HepG2 (cell line): ENCODE results near the gene ACBD6. TPM values are rescaled to one million over a fixed set of nuclear protein-coding genes. Genes with fewer than 3 reads are reported as not detected.

Experiments
- ATAC-seq: fragments of 200-7000 bp; cut with Tn5 transposase; 3 replicates; pipeline ENCODE4 v1.9.1; 2020; ENCODE audit warnings: mild to moderate bottlenecking, moderate library complexity
- BruUV-seq: library from RNA; stranded (reverse); fragments of 400-500 nt; replicated peaks from 2 replicates; lab custom pipeline; 2021; lab: Mats Ljungman, UMichigan
- CTCF ChIA-PET: fragments of 300-600 bp; formaldehyde crosslinking; extraction: SDS; loops from one replicate; lab custom pipeline; 2021; ENCODE audit warnings: low total read pairs, inconsistent platforms, low intra/inter-chr PET ratio; lab: Yijun Ruan, JAX
- POLR2A ChIA-PET: fragments of 350-600 bp; sonication (Branson Sonifier 250); formaldehyde crosslinking; loops from one replicate; lab custom pipeline; 2020; ENCODE audit warnings: antibody characterized with exemption, inconsistent platforms; lab: Yijun Ruan, JAX
- DNase-seq: peaks from one replicate; pipeline ENCODE4 v3.0.0-alpha.2; 2015; ENCODE audit warnings: low spot score
- FAIRE-seq: peaks from 3 replicates; lab custom pipeline; 2011; peaks lifted over from hg19 to GRCh38; lab: Jason Lieb, UNC
- H2AFZ ChIP-seq: one replicate; pipeline ENCODE4 v1.6.1; 2011; ENCODE audit warnings: low read length, inconsistent platforms
- H3K27ac ChIP-seq: fragments of 300-600 bp; 3 replicates; pipeline ENCODE4 v1.8.0; 2011; ENCODE audit warnings: mixed run types, mild to moderate bottlenecking, mixed read lengths, low read length, inconsistent platforms; ENCODE audit not compliant: insufficient read depth; ENCODE audit errors: extremely low read length
- H3K27me3 ChIP-seq, 2 experiments: fragments of 200-600 bp in 1 of 2; 2 replicates in 1 of 2; 3 replicates in 1 of 2; pipeline versions ENCODE4 v1.6.0 to v1.8.0; 2011; ENCODE audit warnings: low read length in 2 of 2, mild to moderate bottlenecking in 2 of 2, moderate library complexity in 2 of 2, inconsistent platforms in 1 of 2; ENCODE audit not compliant: insufficient read depth in 2 of 2, control insufficient read depth in 1 of 2
- H3K36me3 ChIP-seq, 2 experiments: fragments of 200-600 bp in 1 of 2; replicated peaks in 1 of 2; 2 replicates in 1 of 2; 3 replicates in 1 of 2; pipeline versions ENCODE4 v1.5.1 to v1.8.0; 2011; ENCODE audit warnings: low read length in 2 of 2, inconsistent platforms in 1 of 2; ENCODE audit not compliant: insufficient read depth in 2 of 2, control insufficient read depth in 1 of 2
- H3K4me1 ChIP-seq: 2 replicates; pipeline ENCODE4 v1.5.1; 2012; ENCODE audit warnings: low read length, inconsistent platforms; ENCODE audit not compliant: insufficient read depth
- H3K4me2 ChIP-seq: 2 replicates; pipeline ENCODE4 v1.6.0; 2011; ENCODE audit warnings: low read depth, low read length, inconsistent platforms
- H3K4me3 ChIP-seq, 3 experiments: fragments of 200-600 bp in 1 of 3; sonication (generic), shearing (Covaris generic) in 1 of 3; replicated peaks in 1 of 3; 2 replicates each; pipeline ENCODE4 v1.5.1; 2011 to 2016; ENCODE audit warnings: low read length in 3 of 3, inconsistent platforms in 2 of 3, low read depth in 2 of 3, mild to moderate bottlenecking in 2 of 3, control low read depth in 1 of 3, mixed read lengths in 1 of 3; ENCODE audit not compliant: insufficient read depth in 1 of 3
- H3K79me2 ChIP-seq: one replicate; pipeline ENCODE4 v1.6.1; 2011; ENCODE audit warnings: low read length, inconsistent platforms; ENCODE audit not compliant: insufficient read depth
- H3K9ac ChIP-seq: 2 replicates; pipeline ENCODE4 v1.6.0; 2011; ENCODE audit warnings: mild to moderate bottlenecking, low read depth, low read length, inconsistent platforms; ENCODE audit not compliant: insufficient read depth
- H3K9me3 ChIP-seq: 2 replicates; pipeline ENCODE4 v1.5.1; 2012; ENCODE audit warnings: mild to moderate bottlenecking, low read length
- H4K20me1 ChIP-seq: 2 replicates; pipeline ENCODE4 v1.6.0; 2011; ENCODE audit warnings: inconsistent platforms, mild to moderate bottlenecking, low read length, moderate library complexity; ENCODE audit not compliant: insufficient read depth
- ZNF563 ChIP-seq: sonication (generic); formaldehyde crosslinking; IDR thresholded peaks from 2 replicates; pipeline ENCODE4 v1.8.0; 2022; ENCODE audit warnings: mild to moderate bottlenecking, moderate library complexity, missing genetic modification reagents
- ZNF614 ChIP-seq: IDR thresholded peaks from 2 replicates; pipeline ENCODE4 v1.6.1; 2018; ENCODE audit warnings: missing biosample characterization, missing genetic modification reagents, inconsistent platforms, borderline replicate concordance
- WGBS: methylation state at CpG from one replicate; pipeline ENCODE4 v1.1.6; 2017; ENCODE audit warnings: low lambda C conversion rate; 5-methylcytosine and 5-hydroxymethylcytosine counted together
- in situ Hi-C: cut with HindIII; loops from 2 replicates; pipeline ENCODE4 v1.10.0; 2017; ENCODE audit warnings: low pct_unique_long_range_greater_than_20kb; ENCODE audit not compliant: extremely low pct_ligation_motif_present
- intact Hi-C: fragments of 100-400 bp; cut with micrococcal nuclease; formaldehyde crosslinking; loops from one replicate; pipeline ENCODE4 v1.10.0; 2022; ENCODE audit not compliant: unreplicated experiment
- polyA plus RNA-seq, 8 experiments: library from polyadenylated mRNA; depleted of rRNA in 3 of 8; stranded (reverse) in 7 of 8; unstranded in 1 of 8; fragments of >200 nt; fragmentation: Illumina TruSeq in 4 of 8; extraction: Trizol in 4 of 8; gene quantifications; 2 replicates each; pipeline versions ENCODE4 v1.2.1 to v1.2.3, GENCODE V29; 2011 to 2016; ENCODE audit warnings: low read depth in 4 of 8, missing spikeins in 1 of 8, mixed read lengths in 1 of 8; ENCODE audit not compliant: insufficient read depth in 1 of 8
- total RNA-seq, 5 experiments: library from RNA; depleted of rRNA; stranded (reverse); fragments of >200 nt; fragmentation: Illumina TruSeq; extraction: Trizol; gene quantifications; 2 replicates each; pipeline ENCODE4 v1.2.3, GENCODE V29; 2016; ENCODE audit warnings: low read depth in 1 of 5
- TF ChIP-seq, protein P1 (sequence below): sonication (generic); formaldehyde crosslinking; IDR thresholded peaks from 2 replicates; pipeline ENCODE4 v1.5.0; 2020; ENCODE audit warnings: missing genetic modification reagents
- TF ChIP-seq, protein P2 (sequence below): IDR thresholded peaks from 2 replicates; pipeline ENCODE4 v1.6.1; 2016; ENCODE audit warnings: control low read depth

ACBD6 gene
- total and polyA plus RNA-seq, 2 of the 13 experiments (the other 11 are each of a cell fraction or from before 2014, with no cell fraction given), result 33.5 to 47.2 TPM

DNA sequence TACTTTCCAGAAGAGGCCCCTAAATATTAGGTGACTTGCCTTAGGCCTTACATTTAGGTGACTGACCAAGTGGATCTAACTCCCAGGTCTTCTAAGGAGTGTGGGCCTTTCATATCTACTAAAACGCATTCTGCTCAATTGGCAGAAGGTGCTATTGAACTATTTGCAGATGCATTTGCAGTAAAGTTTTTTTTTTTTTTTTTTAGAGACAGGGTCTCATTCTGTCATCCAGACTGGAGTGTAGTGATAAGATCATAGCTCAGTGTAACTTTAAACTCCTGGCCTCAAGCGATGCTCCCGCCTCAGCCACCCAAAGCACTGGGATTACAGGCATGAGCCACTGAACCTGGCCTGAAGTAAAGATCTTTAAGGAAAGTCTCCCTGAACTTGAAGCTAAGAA, 13.0 kb upstream of the ACBD6 start:
- Histone ChIP-seq H3K9ac (no peak overlapping the region), H3K36me3 (no peaks in the 10 kb centered on the region), H2AFZ (no peak overlapping the region), H3K4me3 (no peak overlapping the region), H3K27ac (no peak overlapping the region), H3K4me1 (peaks cover 17% of the 10 kb centered on the region), H3K27me3 (no peaks in the 10 kb centered on the region), H3K9me3 (no peaks in the 10 kb centered on the region), H3K79me2 (no peaks in the 10 kb centered on the region), H4K20me1 (no peaks in the 10 kb centered on the region), H3K4me2 (peak overlapping the region; percentile 51)
- in situ Hi-C loops, result loop anchor here (5.0 to 25.0 kb wide), 2 partner anchors 347 to 622 kb away; no protein-coding TSS in a partner anchor
- POLR2A ChIA-PET, result interaction anchor here (1.0 to 1.5 kb wide), 3 partner anchors 11 to 348 kb away, joined by 3 to 14 read pairs (median 4); partner anchors contain the start of gene ACBD6
- ATAC-seq (no peak), FAIRE-seq (no peak), DNase-seq (no peak)
- CTCF ChIA-PET, result interaction anchor here (1.2 to 2.3 kb wide), 5 partner anchors 18 to 348 kb away, joined by 3 to 26 read pairs (median 6); partner anchors contain the start of gene XPR1
- intact Hi-C loops, result loop anchor here (1.0 to 5.0 kb wide), 2 partner anchors 263 to 347 kb away; no protein-coding TSS in a partner anchor
- 0% methylated on average over 3 of the region's 3 CpGs for WGBS
- TF ChIP-seq, protein P1, sequence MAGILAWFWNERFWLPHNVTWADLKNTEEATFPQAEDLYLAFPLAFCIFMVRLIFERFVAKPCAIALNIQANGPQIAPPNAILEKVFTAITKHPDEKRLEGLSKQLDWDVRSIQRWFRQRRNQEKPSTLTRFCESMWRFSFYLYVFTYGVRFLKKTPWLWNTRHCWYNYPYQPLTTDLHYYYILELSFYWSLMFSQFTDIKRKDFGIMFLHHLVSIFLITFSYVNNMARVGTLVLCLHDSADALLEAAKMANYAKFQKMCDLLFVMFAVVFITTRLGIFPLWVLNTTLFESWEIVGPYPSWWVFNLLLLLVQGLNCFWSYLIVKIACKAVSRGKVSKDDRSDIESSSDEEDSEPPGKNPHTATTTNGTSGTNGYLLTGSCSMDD (CRISPR knock-in tag), result no peak
- TF ChIP-seq ZNF614 (CRISPR knock-in tag), result 0 out of 2 replicates have a peak, but pooled peaks have one; percentile 1
- no TSS peak for BruUV-seq

DNA sequence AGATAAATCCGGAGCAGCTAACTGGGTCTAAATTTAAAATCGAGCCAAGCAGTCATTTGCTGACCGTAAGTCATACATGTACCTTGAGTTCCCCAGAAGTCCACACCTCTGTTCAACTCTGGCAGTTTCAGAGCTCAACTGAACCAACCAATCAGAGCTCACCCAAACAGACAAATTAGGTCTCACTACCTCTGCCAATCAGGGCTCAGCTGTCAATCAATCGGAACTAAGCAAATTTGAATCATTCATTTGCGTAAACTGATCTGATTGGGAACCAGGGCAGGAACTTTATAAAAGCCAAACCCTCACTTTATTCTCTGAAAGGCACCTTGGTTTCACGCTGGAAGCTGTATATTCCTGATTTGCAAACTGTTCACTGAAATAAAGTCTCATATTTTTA, 11.2 kb upstream of the ACBD6 start:
- intact Hi-C loops (no loop called here), in situ Hi-C loops (loop anchor here (25.0 kb wide), 1 partner anchor 624 kb away; no protein-coding TSS in a partner anchor)
- ChIA-PET POLR2A (interaction anchor here (0.5 kb wide), 1 partner anchor 628 kb away, joined by 3 read pairs; no protein-coding TSS in a partner anchor), CTCF (no interaction called here)
- Histone ChIP-seq H2AFZ (no peak overlapping the region), H3K9me3 (no peaks in the 10 kb centered on the region), H3K27ac (no peak overlapping the region), H3K4me3 (no peak overlapping the region), H3K9ac (no peak overlapping the region), H4K20me1 (no peaks in the 10 kb centered on the region), H3K4me2 (0 out of 2 replicates have a peak overlapping the region, but pooled peaks have one; percentile 10), H3K4me1 (peaks cover 6% of the 10 kb centered on the region), H3K36me3 (no peaks in the 10 kb centered on the region), H3K79me2 (no peaks in the 10 kb centered on the region), H3K27me3 (no peaks in the 10 kb centered on the region)
- BruUV-seq, result no TSS peak
- ATAC-seq (no peak), DNase-seq (no peak), FAIRE-seq (no peak)
- 35% methylated on average over 6 of the region's 6 CpGs for WGBS
- no peak for TF ChIP-seq ZNF563 (CRISPR knock-in tag)
- TF ChIP-seq, protein P2, sequence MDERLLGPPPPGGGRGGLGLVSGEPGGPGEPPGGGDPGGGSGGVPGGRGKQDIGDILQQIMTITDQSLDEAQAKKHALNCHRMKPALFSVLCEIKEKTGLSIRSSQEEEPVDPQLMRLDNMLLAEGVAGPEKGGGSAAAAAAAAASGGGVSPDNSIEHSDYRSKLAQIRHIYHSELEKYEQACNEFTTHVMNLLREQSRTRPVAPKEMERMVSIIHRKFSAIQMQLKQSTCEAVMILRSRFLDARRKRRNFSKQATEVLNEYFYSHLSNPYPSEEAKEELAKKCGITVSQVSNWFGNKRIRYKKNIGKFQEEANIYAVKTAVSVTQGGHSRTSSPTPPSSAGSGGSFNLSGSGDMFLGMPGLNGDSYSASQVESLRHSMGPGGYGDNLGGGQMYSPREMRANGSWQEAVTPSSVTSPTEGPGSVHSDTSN (CRISPR knock-in tag), result 0 out of 2 replicates have a peak, but pooled peaks have one; percentile 25
